Body of pancreas (tissue), 4 donors: ENCODE data around the gene FRMPD2.

Experiments used
- CTCF ChIP-seq, 7 experiments: fragments of 450-650 bp in 4 of 7; fragments of 200-600 bp in 3 of 7; sonication (generic) in 3 of 7; IDR thresholded peaks; one replicate each; pipeline ENCODE4 v1.5.1; 2016 to 2019; ENCODE audit warnings: antibody characterized with exemption in 7 of 7
- POLR2A ChIP-seq, 3 donors: fragments of 450-650 bp; IDR thresholded peaks; one replicate each; pipeline ENCODE4 v1.6.1; 2016; ENCODE audit warnings: antibody characterized with exemption in 3 of 3, mild to moderate bottlenecking in 2 of 3

- TF ChIP-seq CTCF (IDR thresholded peaks at IDR 0.05) = no peak
- no peak for TF ChIP-seq POLR2A (IDR thresholded peaks at IDR 0.05)
Observed at GRCh38 chr10:48271047-48271730, 3.3 kb downstream of the FRMPD2 start.
